Measurements from ENCODE around the gene MARVELD1.

- TF ChIP-seq, protein P1, sequence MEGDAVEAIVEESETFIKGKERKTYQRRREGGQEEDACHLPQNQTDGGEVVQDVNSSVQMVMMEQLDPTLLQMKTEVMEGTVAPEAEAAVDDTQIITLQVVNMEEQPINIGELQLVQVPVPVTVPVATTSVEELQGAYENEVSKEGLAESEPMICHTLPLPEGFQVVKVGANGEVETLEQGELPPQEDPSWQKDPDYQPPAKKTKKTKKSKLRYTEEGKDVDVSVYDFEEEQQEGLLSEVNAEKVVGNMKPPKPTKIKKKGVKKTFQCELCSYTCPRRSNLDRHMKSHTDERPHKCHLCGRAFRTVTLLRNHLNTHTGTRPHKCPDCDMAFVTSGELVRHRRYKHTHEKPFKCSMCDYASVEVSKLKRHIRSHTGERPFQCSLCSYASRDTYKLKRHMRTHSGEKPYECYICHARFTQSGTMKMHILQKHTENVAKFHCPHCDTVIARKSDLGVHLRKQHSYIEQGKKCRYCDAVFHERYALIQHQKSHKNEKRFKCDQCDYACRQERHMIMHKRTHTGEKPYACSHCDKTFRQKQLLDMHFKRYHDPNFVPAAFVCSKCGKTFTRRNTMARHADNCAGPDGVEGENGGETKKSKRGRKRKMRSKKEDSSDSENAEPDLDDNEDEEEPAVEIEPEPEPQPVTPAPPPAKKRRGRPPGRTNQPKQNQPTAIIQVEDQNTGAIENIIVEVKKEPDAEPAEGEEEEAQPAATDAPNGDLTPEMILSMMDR (IDR thresholded peaks at IDR 0.05; ENCODE audit: low read length) = no peak
- TF ChIP-seq EZH2 (IDR thresholded peaks at IDR 0.05; ENCODE audit: borderline replicate concordance, low read length) = no peak
These were observed 49.9 kb downstream of the MARVELD1 start for GRCh38 chr10:97763411-97763810.
